ENCODE results near the gene KLRC2. TPM values are rescaled to one million over a fixed set of nuclear protein-coding genes. Genes with fewer than 3 reads are reported as not detected.
"Not testable (repeated sequence)": the region's sequence is repeated elsewhere in the genome, so short reads cannot be mapped to it uniquely, and the experiment has no call there.

Gene KLRC2
- total RNA-seq, 1 donor from 2014 or later: not detected

DNA sequence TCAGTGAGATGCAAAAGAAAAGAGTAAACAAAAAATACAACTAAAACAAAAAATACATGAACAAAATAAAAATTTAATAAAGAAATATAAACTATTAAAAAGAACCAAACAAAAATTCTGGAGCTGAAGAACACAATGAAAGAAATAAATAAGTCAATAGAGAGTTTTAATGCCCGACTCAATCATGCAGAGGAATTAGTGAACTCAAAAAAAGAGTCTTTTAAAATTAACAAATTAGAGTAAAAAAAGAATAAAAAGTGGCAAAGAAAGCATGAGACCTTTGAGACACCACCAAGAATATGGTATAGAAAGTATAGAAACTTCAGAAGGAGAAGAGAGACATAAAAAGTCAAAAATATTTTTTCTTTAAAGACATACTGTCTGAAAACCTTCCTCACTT is 20.0 kb upstream of the KLRC2 start:
- Histone ChIP-seq H3K4me1 (no peaks in the 10 kb centered on the region), H3K4me3 (no peak overlapping the region), H3K36me3 (no peaks in the 10 kb centered on the region), H3K27me3 (no peaks in the 10 kb centered on the region), H3K27ac (no peak overlapping the region), H3K9me3 (peaks cover 0 to 10% of the 10 kb centered on the region in 2 donors)
- TF ChIP-seq, protein P1, sequence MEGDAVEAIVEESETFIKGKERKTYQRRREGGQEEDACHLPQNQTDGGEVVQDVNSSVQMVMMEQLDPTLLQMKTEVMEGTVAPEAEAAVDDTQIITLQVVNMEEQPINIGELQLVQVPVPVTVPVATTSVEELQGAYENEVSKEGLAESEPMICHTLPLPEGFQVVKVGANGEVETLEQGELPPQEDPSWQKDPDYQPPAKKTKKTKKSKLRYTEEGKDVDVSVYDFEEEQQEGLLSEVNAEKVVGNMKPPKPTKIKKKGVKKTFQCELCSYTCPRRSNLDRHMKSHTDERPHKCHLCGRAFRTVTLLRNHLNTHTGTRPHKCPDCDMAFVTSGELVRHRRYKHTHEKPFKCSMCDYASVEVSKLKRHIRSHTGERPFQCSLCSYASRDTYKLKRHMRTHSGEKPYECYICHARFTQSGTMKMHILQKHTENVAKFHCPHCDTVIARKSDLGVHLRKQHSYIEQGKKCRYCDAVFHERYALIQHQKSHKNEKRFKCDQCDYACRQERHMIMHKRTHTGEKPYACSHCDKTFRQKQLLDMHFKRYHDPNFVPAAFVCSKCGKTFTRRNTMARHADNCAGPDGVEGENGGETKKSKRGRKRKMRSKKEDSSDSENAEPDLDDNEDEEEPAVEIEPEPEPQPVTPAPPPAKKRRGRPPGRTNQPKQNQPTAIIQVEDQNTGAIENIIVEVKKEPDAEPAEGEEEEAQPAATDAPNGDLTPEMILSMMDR (IDR thresholded peaks at IDR 0.05): no peak
- DNase-seq (ENCODE audit: low spot score in 2 of 2): no peak
- intact Hi-C loops (cut with DNase I): no loop called here

DNA sequence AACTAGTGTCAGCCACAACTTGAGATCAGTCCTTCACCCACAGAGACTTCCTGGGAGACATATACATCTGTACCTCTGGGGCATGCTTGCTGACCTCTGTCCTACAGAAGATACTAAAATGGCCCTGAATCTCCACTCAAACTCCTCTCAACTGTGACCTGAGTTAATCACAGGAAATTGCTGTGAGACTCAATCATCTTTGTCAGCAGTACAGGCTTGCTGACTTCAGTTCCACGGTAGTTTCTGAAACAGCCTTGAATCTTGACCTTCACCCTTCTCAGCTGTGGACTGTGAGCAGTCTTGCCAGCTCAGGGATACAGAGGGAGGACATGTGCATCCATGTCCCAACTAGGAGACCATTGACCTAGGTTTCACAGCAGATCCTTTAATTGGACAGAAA is 18.7 kb upstream of the KLRC2 start:
- no peaks in the 10 kb centered on the region for H3K27me3 ChIP-seq
- peaks cover 0 to 10% of the 10 kb centered on the region in 2 donors for H3K9me3 ChIP-seq
- intact Hi-C loops (cut with DNase I): no loop called here
- no peaks in the 10 kb centered on the region for H3K36me3 ChIP-seq
- DNase-seq (ENCODE audit: low spot score in 2 of 2): no peak
- no peak overlapping the region for H3K27ac ChIP-seq
- H3K4me1 ChIP-seq: no peaks in the 10 kb centered on the region
- no peak overlapping the region for H3K4me3 ChIP-seq
- TF ChIP-seq, protein P1 (IDR thresholded peaks at IDR 0.05): no peak

DNA sequence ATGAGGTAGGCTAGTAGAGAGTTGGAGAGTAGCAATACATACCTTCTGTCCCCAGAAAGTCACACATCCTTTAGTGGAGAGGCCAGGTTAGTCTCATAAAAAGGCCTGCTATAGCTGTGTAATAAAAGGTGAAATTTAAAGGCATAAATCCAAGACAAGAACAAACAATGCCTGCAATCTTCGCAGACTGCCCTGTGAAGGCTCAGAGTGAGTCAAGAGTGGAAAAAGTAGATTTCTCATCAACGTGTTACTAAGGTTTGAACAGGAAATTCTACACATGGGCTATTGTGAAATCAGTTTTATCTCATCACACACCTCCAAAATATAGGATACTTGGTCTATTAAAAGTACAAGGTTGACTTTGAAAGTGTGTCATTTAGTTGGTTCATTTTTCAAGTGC is 17.3 kb upstream of the KLRC2 start, which contains the start of gene KLRC1:
Gene KLRC1 (minus strand): TSS at position 222 of the 400 bp plus-strand sequence. CDS start 2,221 bp downstream, outside the sequence.
- Histone ChIP-seq H3K36me3 (no peaks in the 10 kb centered on the region), H3K27ac (no peak within 1 kb of the TSS), H3K4me1 (no peaks in the 10 kb centered on the region), H3K27me3 (no peaks in the 10 kb centered on the region), H3K9me3 (peaks cover 0 to 10% of the 10 kb centered on the region in 2 donors), H3K4me3 (no peak within 1 kb of the TSS)
- intact Hi-C loops (cut with DNase I): no loop called here
- no peak for DNase-seq (ENCODE audit: low spot score in 2 of 2)
- TF ChIP-seq, protein P1 (IDR thresholded peaks at IDR 0.05): no peak

DNA sequence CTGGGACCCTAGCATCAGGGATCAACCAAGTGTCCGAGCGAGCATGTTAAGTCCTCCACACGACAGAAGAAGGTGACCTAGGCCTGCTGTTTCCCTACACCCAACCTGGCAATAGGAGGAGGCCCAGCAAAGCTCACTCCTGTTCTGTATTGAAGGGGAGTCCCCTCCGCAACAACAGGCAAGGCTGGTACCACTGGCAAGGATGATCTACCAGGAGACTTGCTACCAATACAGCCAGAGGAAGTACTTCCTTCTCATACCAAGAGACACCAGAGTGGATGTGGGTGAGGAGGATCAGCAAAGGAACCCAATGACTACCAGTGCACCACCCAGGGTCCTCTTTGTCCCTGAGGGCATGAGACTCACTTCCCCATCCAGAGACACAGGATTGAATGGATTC is 12.4 kb upstream of the KLRC2 start:
- intact Hi-C loops (cut with DNase I): no loop called here
- Histone ChIP-seq H3K4me1 (no peaks in the 10 kb centered on the region), H3K9me3 (no peaks in the 10 kb centered on the region), H3K27me3 (no peaks in the 10 kb centered on the region), H3K4me3 (no peak overlapping the region), H3K27ac (no peak overlapping the region), H3K36me3 (no peaks in the 10 kb centered on the region)
- DNase-seq (ENCODE audit: low spot score in 2 of 2): no peak
- TF ChIP-seq, protein P1 (IDR thresholded peaks at IDR 0.05): no peak

DNA sequence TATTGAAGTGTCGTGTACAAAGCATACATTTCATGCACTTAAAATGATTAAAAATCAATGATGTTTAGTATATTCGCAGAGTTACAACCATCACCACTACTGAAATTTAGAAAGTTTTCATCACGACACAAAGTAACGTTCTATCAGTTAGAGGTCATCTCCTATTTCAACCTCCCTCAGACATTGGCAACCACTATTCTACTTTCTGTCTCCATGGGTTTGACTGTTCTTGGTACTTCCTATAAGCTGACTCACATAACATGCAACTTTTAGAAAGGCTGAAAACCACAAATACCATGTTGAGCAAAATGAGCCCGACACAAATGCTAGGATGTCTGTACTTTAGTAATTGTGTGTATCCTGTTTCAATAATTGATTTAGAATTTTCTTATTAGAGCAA is 10.2 kb upstream of the KLRC2 start:
- H3K36me3 ChIP-seq; H3K27me3 ChIP-seq; intact Hi-C loops (cut with DNase I); H3K4me1 ChIP-seq; H3K27ac ChIP-seq; H3K9me3 ChIP-seq; H3K4me3 ChIP-seq; DNase-seq (ENCODE audit: low spot score in 2 of 2): not testable (repeated sequence)

DNA sequence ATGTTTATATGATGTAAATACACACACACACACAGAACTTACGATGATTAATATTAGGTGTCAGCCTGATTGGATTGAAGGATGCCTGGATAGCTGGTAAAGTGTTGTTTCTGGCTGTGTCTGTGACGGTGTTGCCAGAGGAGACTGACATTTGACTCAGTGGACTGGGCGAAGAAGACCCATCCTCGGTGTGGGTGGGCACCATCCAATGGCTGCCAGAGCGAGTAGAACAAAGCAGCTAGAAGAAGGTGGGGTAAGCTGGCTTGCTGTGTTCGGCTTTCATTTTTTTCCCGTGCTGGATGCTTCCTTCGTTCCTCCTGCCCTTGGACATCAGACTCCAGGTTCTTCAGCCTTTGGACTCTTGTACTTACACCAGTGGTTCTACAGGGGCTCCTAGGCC is 5.3 kb upstream of the KLRC2 start:
- intact Hi-C loops (cut with DNase I); H3K4me3 ChIP-seq; H3K4me1 ChIP-seq; H3K27me3 ChIP-seq; H3K36me3 ChIP-seq; DNase-seq (ENCODE audit: low spot score in 2 of 2); H3K27ac ChIP-seq; H3K9me3 ChIP-seq: not testable (repeated sequence)

DNA sequence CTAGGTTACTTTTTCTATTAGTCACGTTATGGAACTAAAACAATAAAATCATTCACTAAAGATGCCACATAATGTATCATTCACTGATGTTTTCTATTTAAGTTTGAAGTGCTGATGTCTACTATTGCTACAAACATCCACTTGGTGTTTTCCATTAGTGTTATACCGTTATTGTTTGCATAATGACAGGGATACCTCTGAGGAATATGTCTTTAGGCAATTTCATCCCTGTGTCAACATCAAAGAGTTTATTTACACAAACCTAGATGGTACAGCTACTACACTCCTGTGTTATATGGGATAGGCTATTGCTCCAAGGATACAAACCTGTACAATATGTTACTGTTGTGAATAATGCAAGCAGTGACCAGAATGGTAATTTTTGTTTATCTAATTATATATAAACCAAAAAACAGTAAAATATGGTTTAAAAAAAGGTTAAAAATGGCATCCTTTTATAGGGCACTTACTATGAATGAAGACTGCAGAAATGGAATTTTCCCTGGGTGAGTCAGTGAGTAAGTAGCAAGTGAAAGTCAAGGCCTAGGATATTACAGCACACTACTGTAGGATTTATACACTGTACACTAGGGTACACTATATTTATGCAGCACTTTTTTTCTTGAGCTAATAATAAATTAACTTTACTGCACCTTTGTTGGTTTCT is 3.9 kb upstream of the KLRC2 start:
- intact Hi-C loops (cut with DNase I): not testable (repeated sequence)

DNA sequence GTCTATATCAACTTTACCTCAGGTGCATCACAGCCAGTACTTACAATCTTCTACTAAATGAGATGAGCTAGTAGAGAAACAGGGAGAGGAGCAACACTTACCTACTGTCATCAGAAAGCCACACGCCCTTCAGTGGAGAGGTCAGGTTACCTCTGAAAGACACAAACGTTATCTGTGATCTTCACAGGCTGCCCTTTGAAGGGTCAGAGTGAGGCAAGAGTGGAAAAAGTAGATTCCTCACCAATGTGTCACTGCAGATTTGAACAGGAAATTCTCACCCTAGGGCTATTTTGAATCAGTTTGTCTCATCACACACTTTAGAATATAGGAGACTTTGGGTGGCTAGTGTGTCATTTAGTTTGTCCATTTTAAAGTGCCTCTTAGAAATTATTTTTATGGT is 1.8 kb upstream of the KLRC2 start:
- intact Hi-C loops (cut with DNase I); H3K4me1 ChIP-seq; H3K27me3 ChIP-seq; H3K36me3 ChIP-seq; DNase-seq (ENCODE audit: low spot score in 2 of 2); H3K4me3 ChIP-seq; H3K27ac ChIP-seq; H3K9me3 ChIP-seq: not testable (repeated sequence)

More for the DNA sequence above, 3.9 kb upstream of the KLRC2 start:
- not testable (repeated sequence) for H3K4me1 ChIP-seq; H3K9me3 ChIP-seq; H3K27ac ChIP-seq; DNase-seq (ENCODE audit: low spot score in 2 of 2); H3K27me3 ChIP-seq; H3K4me3 ChIP-seq; H3K36me3 ChIP-seq

DNA sequence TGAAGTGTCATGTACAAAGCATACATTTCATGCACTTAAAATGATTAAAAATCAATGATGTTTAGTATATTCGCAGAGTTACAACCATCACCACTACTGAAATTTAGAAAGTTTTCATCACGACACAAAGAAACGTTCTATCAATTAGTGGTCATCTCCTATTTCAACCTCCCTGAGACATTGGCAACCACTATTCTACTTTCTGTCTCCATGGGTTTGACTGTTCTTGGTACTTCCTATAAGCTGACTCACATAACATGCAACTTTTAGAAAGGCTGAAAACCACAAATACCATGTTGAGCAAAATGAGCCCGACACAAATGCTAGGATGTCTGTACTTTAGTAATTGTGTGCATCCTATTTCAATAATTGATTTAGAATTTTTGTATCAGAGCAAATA is 5.2 kb downstream of the KLRC2 start:
- intact Hi-C loops (cut with DNase I); H3K27me3 ChIP-seq; H3K4me1 ChIP-seq; H3K36me3 ChIP-seq; H3K9me3 ChIP-seq; H3K4me3 ChIP-seq; DNase-seq (ENCODE audit: low spot score in 2 of 2); H3K27ac ChIP-seq: not testable (repeated sequence)

DNA sequence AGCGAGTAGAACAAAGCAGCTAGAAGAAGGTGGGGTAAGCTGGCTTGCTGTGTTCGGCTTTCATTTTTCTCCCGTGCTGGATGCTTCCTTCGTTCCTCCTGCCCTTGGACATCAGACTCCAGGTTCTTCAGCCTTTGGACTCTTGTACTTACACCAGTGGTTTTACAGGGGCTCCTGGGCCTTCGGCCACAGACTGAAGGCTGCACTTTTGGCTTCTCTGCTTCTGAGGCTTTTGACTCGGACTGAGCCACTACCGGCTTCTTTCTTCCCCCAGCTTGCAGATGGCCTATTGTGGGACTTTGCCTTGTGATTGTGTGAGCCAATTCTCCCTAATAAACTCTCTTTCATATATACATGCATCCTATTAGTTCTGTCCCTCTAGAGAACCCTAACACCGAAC is 9.9 kb downstream of the KLRC2 start:
- H3K27ac ChIP-seq; H3K9me3 ChIP-seq; intact Hi-C loops (cut with DNase I); H3K36me3 ChIP-seq; H3K4me3 ChIP-seq; H3K27me3 ChIP-seq; DNase-seq (ENCODE audit: low spot score in 2 of 2); H3K4me1 ChIP-seq: not testable (repeated sequence)
